ENCODE results near the gene GON4L. TPM values are rescaled to one million over a fixed set of nuclear protein-coding genes. Genes with fewer than 3 reads are reported as not detected.
"Not testable (repeated sequence)": the region's sequence is repeated elsewhere in the genome, so short reads cannot be mapped to it uniquely, and the experiment has no call there.

The GON4L gene
- total and polyA plus RNA-seq, 8 donors, result 9.3 to 68.7 (median 39.0) TPM

DNA sequence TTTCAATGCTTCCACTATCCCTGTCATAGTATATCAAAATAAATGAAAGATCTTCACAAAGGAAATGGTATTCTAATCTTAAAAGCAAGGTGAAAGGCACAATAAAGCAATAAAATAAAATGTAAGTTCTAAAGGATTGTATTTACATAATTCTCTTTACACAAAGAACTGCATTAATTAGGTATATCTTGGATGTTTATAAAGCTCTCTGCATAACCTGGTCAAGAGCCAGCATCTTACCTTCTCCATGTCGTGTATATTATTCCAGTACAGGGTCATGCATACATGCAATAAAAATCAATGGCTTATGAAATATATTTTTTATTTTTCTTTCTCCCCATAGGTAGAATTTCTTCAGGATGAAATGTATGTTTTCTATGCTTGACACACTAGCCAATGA is 63.8 kb downstream of the GON4L start:
- Histone ChIP-seq H3K4me1 (no peaks in the 10 kb centered on the region), H3K4me3 (no peak overlapping the region), H3K27me3 (no peaks in the 10 kb centered on the region), H3K9me3 (no peaks in the 10 kb centered on the region), H3K27ac (no peak overlapping the region), H3K36me3 (peaks cover 27 to 95% (median 89%) of the 10 kb centered on the region in 4 donors)
- intact Hi-C loops (cut with DNase I; ENCODE audit: low total_unique reads), result no loop called here
- WGBS, 5 donors, result 58 to 69% (median 64%) methylated on average over 1 of the region's 1 CpG
- TF ChIP-seq EP300 (IDR thresholded peaks at IDR 0.05), result no peak
- no peak for DNase-seq

DNA sequence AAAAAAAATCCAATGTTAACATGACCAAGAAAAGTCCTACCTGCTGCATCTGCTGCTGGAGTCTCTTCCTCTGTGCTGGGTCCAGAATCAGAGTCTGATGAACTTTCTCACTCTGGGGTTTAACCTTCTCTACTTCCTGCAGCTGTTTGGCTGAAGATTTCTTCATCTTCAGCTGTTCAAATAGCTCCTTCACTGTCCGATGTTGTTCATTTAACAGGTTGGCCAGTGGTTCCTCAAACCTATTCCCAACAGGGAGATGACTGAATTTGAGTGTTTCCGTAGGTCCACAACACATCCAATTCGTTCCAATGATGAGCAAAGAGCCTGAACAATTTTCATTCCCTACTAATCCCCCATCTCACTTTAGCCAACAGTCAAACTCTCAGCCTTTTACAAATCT is 79.4 kb downstream of the GON4L start:
- WGBS, 5 donors, result 85 to 93% (median 90%) methylated on average over 3 of the region's 3 CpGs
- intact Hi-C loops (cut with DNase I; ENCODE audit: low total_unique reads), result no loop called here
- peaks cover 35 to 98% (median 90%) of the 10 kb centered on the region in 4 donors for H3K36me3 ChIP-seq

DNA sequence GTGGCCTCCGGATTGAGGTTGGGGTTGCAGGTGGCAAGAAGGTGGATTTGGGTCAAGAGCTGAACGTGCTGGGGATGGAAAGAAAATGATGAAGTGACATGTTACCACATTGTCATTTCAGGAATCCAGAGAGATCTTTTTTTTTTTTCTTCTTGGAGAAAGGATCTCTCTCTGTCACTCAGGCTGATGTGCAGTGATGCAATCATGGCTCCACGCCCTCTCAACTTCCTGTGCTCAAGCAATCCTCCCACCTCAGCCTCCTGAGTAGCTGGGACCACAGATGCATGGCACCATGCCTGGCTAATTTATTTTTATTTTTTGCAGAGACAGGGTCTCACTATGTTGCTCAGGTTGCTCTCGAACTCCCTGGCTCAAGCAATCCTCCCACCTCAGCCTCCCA is 80.6 kb downstream of the GON4L start:
- 91 to 95% (median 93%) methylated on average over 4 of the region's 4 CpGs for WGBS, 5 donors
- Histone ChIP-seq H3K27ac (no peak overlapping the region), H3K4me1 (no peaks in the 10 kb centered on the region), H3K4me3 (no peak overlapping the region), H3K27me3 (no peaks in the 10 kb centered on the region), H3K36me3 (peaks cover 44 to 99% (median 92%) of the 10 kb centered on the region in 4 donors), H3K9me3 (no peaks in the 10 kb centered on the region)
- TF ChIP-seq, protein P1, sequence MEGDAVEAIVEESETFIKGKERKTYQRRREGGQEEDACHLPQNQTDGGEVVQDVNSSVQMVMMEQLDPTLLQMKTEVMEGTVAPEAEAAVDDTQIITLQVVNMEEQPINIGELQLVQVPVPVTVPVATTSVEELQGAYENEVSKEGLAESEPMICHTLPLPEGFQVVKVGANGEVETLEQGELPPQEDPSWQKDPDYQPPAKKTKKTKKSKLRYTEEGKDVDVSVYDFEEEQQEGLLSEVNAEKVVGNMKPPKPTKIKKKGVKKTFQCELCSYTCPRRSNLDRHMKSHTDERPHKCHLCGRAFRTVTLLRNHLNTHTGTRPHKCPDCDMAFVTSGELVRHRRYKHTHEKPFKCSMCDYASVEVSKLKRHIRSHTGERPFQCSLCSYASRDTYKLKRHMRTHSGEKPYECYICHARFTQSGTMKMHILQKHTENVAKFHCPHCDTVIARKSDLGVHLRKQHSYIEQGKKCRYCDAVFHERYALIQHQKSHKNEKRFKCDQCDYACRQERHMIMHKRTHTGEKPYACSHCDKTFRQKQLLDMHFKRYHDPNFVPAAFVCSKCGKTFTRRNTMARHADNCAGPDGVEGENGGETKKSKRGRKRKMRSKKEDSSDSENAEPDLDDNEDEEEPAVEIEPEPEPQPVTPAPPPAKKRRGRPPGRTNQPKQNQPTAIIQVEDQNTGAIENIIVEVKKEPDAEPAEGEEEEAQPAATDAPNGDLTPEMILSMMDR (IDR thresholded peaks at IDR 0.05), result no peak
- TF ChIP-seq EP300 (IDR thresholded peaks at IDR 0.05), result no peak
- no peak for TF ChIP-seq POLR2A (IDR thresholded peaks at IDR 0.05)
- TF ChIP-seq POLR2AphosphoS5 (IDR thresholded peaks at IDR 0.05), result no peak
- intact Hi-C loops (cut with DNase I; ENCODE audit: low total_unique reads), result no loop called here
- DNase-seq, result no peak

More for the DNA sequence above, 79.4 kb downstream of the GON4L start:
- H3K27ac ChIP-seq, result no peak overlapping the region
- H3K27me3 ChIP-seq, result no peaks in the 10 kb centered on the region
- no peaks in the 10 kb centered on the region for H3K9me3 ChIP-seq
- TF ChIP-seq, protein P1 (IDR thresholded peaks at IDR 0.05), result no peak
- TF ChIP-seq POLR2A (IDR thresholded peaks at IDR 0.05) (no peak), EP300 (IDR thresholded peaks at IDR 0.05) (no peak), POLR2AphosphoS5 (IDR thresholded peaks at IDR 0.05) (no peak)
- no peaks in the 10 kb centered on the region for H3K4me1 ChIP-seq
- H3K4me3 ChIP-seq, result no peak overlapping the region
- no peak for DNase-seq

DNA sequence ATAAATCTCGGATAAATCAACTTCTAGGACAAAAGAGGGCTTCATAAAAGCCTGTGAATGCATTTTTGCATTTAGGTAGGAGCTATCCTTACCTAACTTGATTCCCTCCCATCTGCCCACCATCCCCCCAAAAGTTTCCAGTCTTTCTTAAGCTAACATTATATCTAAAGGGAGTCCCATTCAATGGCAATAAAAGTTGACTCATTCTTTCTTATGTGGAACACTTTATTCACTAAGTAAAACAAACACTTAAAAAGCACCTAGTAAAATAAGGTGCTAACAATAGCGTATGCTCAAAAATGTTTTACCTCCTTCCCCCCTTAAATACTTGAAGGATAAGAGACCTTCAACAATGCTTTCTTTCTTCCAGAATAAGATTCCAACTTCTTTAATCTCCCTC is 83.8 kb downstream of the GON4L start:
- DNase-seq, result no peak
- no peak for TF ChIP-seq POLR2A (IDR thresholded peaks at IDR 0.05)
- no peak for TF ChIP-seq EP300 (IDR thresholded peaks at IDR 0.05)
- no peak for TF ChIP-seq POLR2AphosphoS5 (IDR thresholded peaks at IDR 0.05)
- TF ChIP-seq, protein P1 (IDR thresholded peaks at IDR 0.05), result no peak
- no peak overlapping the region for H3K27ac ChIP-seq
- no peaks in the 10 kb centered on the region for H3K4me1 ChIP-seq
- no peaks in the 10 kb centered on the region for H3K9me3 ChIP-seq
- WGBS, 5 donors, result 35 to 72% (median 47%) methylated on average over 2 of the region's 2 CpGs
- no peak overlapping the region for H3K4me3 ChIP-seq
- peaks cover 69 to 100% (median 100%) of the 10 kb centered on the region in 4 donors for H3K36me3 ChIP-seq
- intact Hi-C loops (cut with DNase I; ENCODE audit: low total_unique reads), result no loop called here
- no peaks in the 10 kb centered on the region for H3K27me3 ChIP-seq

DNA sequence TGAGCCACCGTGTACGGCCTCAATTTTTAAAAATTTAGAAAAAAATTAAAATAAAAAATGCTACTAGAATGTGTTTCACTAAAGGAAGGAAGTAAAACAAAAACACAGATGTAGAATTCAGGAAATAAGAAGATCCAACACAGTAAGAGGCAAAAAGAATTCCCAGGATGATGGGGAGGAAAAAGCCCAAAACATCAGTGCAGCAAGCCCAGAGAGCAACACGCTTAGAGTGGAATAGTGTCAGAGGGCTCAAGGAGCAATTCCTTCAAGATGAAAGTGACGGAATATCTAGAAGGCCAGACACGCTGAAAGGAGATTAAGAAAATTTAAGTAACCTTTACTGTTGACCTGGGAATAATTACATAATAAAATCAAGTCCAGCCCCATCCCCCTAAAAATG is 87.8 kb downstream of the GON4L start:
- no peak overlapping the region for H3K27ac ChIP-seq
- TF ChIP-seq POLR2AphosphoS5 (IDR thresholded peaks at IDR 0.05) (no peak), POLR2A (IDR thresholded peaks at IDR 0.05) (no peak), EP300 (IDR thresholded peaks at IDR 0.05) (no peak)
- TF ChIP-seq, protein P1 (IDR thresholded peaks at IDR 0.05), result no peak
- peaks cover 69 to 100% (median 97%) of the 10 kb centered on the region in 4 donors for H3K36me3 ChIP-seq
- no peaks in the 10 kb centered on the region for H3K27me3 ChIP-seq
- H3K9me3 ChIP-seq, result no peaks in the 10 kb centered on the region
- intact Hi-C loops (cut with DNase I; ENCODE audit: low total_unique reads), result no loop called here
- WGBS, 5 donors, result 90 to 92% (median 91%) methylated on average over 5 of the region's 5 CpGs
- DNase-seq, result no peak
- no peak overlapping the region for H3K4me3 ChIP-seq
- no peaks in the 10 kb centered on the region for H3K4me1 ChIP-seq

DNA sequence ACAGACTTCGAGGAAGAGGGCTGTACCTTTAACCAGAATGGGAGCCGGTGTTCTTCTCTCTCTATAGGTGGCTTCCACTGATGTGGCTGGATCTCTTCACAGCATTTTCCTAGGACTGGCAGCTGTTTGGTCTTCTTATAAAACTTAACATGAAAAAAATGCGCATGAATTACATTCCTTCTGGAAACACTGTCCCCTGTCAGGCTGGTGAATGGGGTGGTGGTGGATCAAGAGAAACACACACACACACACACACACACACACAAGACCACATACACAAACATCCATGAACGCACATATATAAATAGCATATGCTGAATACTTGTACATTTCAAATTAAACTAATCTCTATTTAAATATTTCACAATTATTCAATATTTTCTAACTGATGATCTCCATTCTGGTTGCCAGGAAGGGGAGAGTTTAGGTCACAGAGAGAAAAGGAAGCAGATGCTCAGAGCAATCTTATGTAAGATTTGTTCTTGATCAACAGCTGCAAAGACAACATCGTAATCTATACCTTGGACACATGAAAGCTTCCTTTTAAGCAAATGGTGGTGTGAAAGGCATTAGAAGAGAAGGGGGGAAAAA is 89.5 kb downstream of the GON4L start:
- peaks cover 73 to 100% (median 97%) of the 10 kb centered on the region in 4 donors for H3K36me3 ChIP-seq
- H3K9me3 ChIP-seq; H3K4me1 ChIP-seq; H3K27ac ChIP-seq; H3K27me3 ChIP-seq; intact Hi-C loops (cut with DNase I; ENCODE audit: low total_unique reads); H3K4me3 ChIP-seq; DNase-seq: not testable (repeated sequence)
- WGBS, 5 donors, result 78 to 93% (median 89%) methylated on average over 3 to 4 of the region's 5 CpGs

DNA sequence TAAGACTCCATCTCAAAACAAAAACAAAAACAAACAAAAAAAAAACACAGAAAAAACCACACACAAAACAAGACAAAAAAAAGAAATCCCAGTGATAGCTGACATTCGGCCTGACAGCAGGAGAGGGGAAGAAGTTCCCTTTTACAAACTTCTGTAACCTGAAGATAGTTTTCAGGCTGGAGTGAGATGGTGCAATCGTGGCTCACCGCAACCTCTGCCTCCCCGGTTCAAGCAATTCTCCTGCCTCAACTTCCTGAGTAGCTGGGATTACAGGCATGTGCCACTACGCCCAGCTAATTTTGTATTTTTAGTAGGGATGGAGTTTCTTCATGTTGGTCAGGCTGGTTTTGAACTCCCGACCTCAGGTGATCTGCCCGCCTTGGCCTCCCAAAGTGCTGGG is 93.0 kb downstream of the GON4L start:
- H3K4me3 ChIP-seq; H3K27ac ChIP-seq; H3K4me1 ChIP-seq; H3K27me3 ChIP-seq; DNase-seq; H3K9me3 ChIP-seq; intact Hi-C loops (cut with DNase I; ENCODE audit: low total_unique reads): not testable (repeated sequence)
- peaks cover 70 to 100% (median 97%) of the 10 kb centered on the region in 4 donors for H3K36me3 ChIP-seq
- WGBS, 5 donors, result 89 to 92% (median 91%) methylated on average over 7 of the region's 7 CpGs
